ENCODE data around the gene TNFAIP2. TPM values are rescaled to one million over a fixed set of nuclear protein-coding genes. Genes with fewer than 3 reads are reported as not detected.

TNFAIP2 gene
- total RNA-seq, 1 donor from 2014 or later, result 13.3 TPM

- Mint-ChIP-seq H3K9me3 (ENCODE audit: low read depth) (no peaks in the 10 kb centered on the region), H3K36me3 (ENCODE audit: low read depth) (no peaks in the 10 kb centered on the region), H3K4me3 (ENCODE audit: unreplicated experiment) (no peak overlapping the region), H3K4me1 (ENCODE audit: low read depth) (no peaks in the 10 kb centered on the region), H3K27me3 (ENCODE audit: low read depth) (peaks cover 5% of the 10 kb centered on the region), H3K27ac (ENCODE audit: unreplicated experiment) (no peak overlapping the region)
- no peak for DNase-seq (ENCODE audit: low spot score)
- TF ChIP-seq CTCF (IDR thresholded peaks at IDR 0.05), result no peak
These were observed 24.1 kb upstream of the TNFAIP2 start for GRCh38 chr14:103099081-103099732.

- TF ChIP-seq CTCF (IDR thresholded peaks at IDR 0.05), result no peak
- H3K4me1 Mint-ChIP-seq (ENCODE audit: low read depth), result no peaks in the 10 kb centered on the region
- H3K27me3 Mint-ChIP-seq (ENCODE audit: low read depth), result peaks cover 5% of the 10 kb centered on the region
- H3K4me3 Mint-ChIP-seq (ENCODE audit: unreplicated experiment), result no peak overlapping the region
- no peak for DNase-seq (ENCODE audit: low spot score)
- no peak overlapping the region for H3K27ac Mint-ChIP-seq (ENCODE audit: unreplicated experiment)
- H3K9me3 Mint-ChIP-seq (ENCODE audit: low read depth), result no peaks in the 10 kb centered on the region
- H3K36me3 Mint-ChIP-seq (ENCODE audit: low read depth), result no peaks in the 10 kb centered on the region
These were observed 23.5 kb upstream of the TNFAIP2 start for GRCh38 chr14:103099733-103100280.

GRCh38 chr14:103100281-103101121, 22.8 kb upstream of the TNFAIP2 start:
- DNase-seq (ENCODE audit: low spot score), result no peak
- Mint-ChIP-seq H3K27me3 (ENCODE audit: low read depth) (peaks cover 5% of the 10 kb centered on the region), H3K27ac (ENCODE audit: unreplicated experiment) (no peak overlapping the region), H3K36me3 (ENCODE audit: low read depth) (no peaks in the 10 kb centered on the region), H3K9me3 (ENCODE audit: low read depth) (no peaks in the 10 kb centered on the region), H3K4me1 (ENCODE audit: low read depth) (no peaks in the 10 kb centered on the region), H3K4me3 (ENCODE audit: unreplicated experiment) (no peak overlapping the region)
- no peak for TF ChIP-seq CTCF (IDR thresholded peaks at IDR 0.05)

GRCh38 chr14:103101257-103101962, 21.9 kb upstream of the TNFAIP2 start:
- DNase-seq (ENCODE audit: low spot score), result no peak
- H3K4me1 Mint-ChIP-seq (ENCODE audit: low read depth), result no peaks in the 10 kb centered on the region
- H3K27ac Mint-ChIP-seq (ENCODE audit: unreplicated experiment), result no peak overlapping the region
- H3K9me3 Mint-ChIP-seq (ENCODE audit: low read depth), result no peaks in the 10 kb centered on the region
- no peak for TF ChIP-seq CTCF (IDR thresholded peaks at IDR 0.05)
- H3K4me3 Mint-ChIP-seq (ENCODE audit: unreplicated experiment), result no peak overlapping the region
- peaks cover 5% of the 10 kb centered on the region for H3K27me3 Mint-ChIP-seq (ENCODE audit: low read depth)
- no peaks in the 10 kb centered on the region for H3K36me3 Mint-ChIP-seq (ENCODE audit: low read depth)

Data from chondrocyte (in vitro differentiated cells).